Neuron (in vitro differentiated cells): Measurements from ENCODE around the gene TWNK.

Experiments used
- H2AFZ ChIP-seq: one replicate; pipeline ENCODE4 v1.6.1; 2013; ENCODE audit warnings: low read depth, mild to moderate bottlenecking, inconsistent platforms, low read length, moderate library complexity
- H3K27me3 ChIP-seq: one replicate; pipeline ENCODE4 v1.6.1; 2013; ENCODE audit warnings: low read length; ENCODE audit not compliant: insufficient read depth
- H3K36me3 ChIP-seq: one replicate; pipeline ENCODE4 v1.6.1; 2013; ENCODE audit warnings: low read length; ENCODE audit not compliant: insufficient read depth
- H3K4me1 ChIP-seq: one replicate; pipeline ENCODE4 v1.6.1; 2013; ENCODE audit warnings: low read length; ENCODE audit not compliant: insufficient read depth
- H3K4me3 ChIP-seq: 2 replicates; pipeline ENCODE4 v1.5.1; 2013; ENCODE audit warnings: mild to moderate bottlenecking, low read length, moderate library complexity
- H3K9me3 ChIP-seq: one replicate; pipeline ENCODE4 v1.6.1; 2013; ENCODE audit warnings: low read length

The TWNK gene

DNA sequence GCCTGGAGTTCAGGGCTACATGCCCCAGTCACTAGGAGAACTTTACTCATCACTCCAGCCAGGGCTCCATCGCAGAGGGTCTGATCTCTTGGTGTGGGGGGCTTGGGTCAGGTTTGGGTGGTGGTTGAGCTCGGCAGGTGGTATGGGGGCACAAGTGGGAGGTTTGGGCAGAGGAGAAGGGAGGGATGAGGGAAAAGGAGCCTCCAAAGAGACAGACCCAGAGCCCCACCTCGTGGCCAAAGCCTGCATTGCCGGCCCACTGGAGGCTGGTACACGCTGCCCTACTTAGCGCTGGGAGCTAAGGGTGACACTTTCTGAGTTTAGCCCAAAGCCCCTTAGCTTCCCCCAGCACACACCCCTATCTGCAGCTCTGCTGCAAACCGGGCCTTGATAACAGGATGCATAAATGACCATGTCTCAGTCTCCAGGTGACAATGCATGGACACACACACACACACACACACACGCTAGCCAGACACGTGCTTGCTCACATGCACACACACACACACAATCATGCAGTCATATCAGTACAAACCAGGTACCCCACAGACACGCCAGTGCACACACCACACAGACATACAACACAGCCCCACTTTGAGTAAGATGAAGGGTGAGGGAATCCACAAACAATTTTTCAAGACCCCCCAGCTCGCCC is 27.0 kb downstream of the TWNK start:
- H3K27me3 ChIP-seq: peaks cover 40% of the 10 kb centered on the region
- no peak overlapping the region for H2AFZ ChIP-seq
- H3K4me3 ChIP-seq: no peak overlapping the region
- H3K4me1 ChIP-seq: peaks cover 3% of the 10 kb centered on the region
- H3K9me3 ChIP-seq: no peaks in the 10 kb centered on the region
- no peaks in the 10 kb centered on the region for H3K36me3 ChIP-seq

DNA sequence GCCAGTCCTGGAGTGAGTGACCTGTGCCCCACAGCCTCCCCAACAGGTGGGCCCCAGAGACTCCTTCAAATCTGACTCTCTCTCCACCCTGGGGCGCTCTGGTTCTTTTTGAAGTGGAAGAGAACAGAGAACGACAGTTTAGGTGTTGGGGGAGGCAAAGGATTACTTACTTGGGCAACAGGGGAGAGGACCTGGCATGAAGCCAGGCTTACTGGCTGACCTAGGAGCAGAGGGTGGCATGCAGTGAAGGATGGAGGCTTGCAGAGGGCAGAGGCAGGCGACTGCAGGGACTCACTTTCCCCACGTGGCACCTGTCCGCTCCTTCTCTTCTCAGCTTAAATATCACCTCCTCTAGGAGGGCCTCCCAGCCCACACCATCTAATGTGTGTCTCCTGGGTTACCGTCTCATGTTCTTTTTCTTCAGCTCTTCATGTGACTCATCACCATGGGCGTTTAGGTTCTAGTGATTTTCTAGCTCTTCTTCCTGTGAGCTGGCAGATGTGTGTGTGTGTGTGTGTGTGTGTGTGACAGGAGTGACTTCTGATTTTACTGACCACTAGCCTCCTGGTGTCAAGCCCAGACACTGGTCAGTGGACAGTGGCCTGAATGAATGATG is 27.7 kb downstream of the TWNK start:
- peaks cover 3% of the 10 kb centered on the region for H3K4me1 ChIP-seq
- H3K9me3 ChIP-seq: no peaks in the 10 kb centered on the region
- H3K36me3 ChIP-seq: no peaks in the 10 kb centered on the region
- H2AFZ ChIP-seq: no peak overlapping the region
- H3K27me3 ChIP-seq: peaks cover 40% of the 10 kb centered on the region
- H3K4me3 ChIP-seq: no peak overlapping the region

DNA sequence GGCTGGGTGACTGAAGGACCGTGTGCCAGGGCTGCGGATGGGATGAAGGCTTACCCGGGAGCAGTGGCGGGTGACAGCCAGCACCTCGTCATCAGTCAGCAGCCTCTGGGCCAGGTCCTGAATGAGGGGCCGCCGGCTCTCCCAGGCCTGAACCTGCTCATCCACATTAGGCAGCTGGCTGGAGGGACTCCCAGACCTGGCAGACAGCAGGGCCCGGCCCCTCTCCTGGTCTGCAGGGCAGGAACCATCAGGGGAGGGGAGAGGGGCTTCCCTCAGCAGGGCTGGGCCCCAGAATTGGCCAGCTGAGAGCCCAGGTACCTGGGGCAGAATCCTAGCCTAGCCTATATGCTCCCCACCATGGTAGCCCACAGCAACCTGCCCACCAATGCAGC is 28.2 kb downstream of the TWNK start:
- Histone ChIP-seq H3K4me3 (no peak overlapping the region), H3K27me3 (peaks cover 40% of the 10 kb centered on the region), H3K36me3 (no peaks in the 10 kb centered on the region), H2AFZ (no peak overlapping the region), H3K9me3 (no peaks in the 10 kb centered on the region), H3K4me1 (peaks cover 3% of the 10 kb centered on the region)

DNA sequence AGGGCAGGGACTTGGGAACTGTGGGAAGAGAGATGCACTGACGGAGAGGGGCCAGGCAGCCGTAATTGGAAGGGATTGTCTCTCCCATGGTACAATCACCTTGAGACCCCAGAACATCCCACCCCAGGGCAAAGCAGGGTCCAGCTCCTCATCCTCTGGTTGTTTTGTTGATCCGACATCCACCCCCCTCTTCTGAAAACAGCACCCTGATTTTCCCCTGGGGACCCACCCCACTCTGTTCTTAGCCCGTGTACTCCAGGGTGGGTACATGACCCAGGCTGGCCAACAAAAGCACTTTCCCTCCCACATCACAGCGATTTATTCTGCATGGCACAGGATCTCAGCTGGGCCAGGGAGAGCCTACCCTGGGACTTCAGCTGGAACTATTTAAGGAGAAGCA is 29.5 kb downstream of the TWNK start:
- Histone ChIP-seq H3K4me3 (no peak overlapping the region), H3K4me1 (peaks cover 3% of the 10 kb centered on the region), H3K27me3 (peaks cover 50% of the 10 kb centered on the region), H2AFZ (no peak overlapping the region), H3K36me3 (no peaks in the 10 kb centered on the region), H3K9me3 (no peaks in the 10 kb centered on the region)

DNA sequence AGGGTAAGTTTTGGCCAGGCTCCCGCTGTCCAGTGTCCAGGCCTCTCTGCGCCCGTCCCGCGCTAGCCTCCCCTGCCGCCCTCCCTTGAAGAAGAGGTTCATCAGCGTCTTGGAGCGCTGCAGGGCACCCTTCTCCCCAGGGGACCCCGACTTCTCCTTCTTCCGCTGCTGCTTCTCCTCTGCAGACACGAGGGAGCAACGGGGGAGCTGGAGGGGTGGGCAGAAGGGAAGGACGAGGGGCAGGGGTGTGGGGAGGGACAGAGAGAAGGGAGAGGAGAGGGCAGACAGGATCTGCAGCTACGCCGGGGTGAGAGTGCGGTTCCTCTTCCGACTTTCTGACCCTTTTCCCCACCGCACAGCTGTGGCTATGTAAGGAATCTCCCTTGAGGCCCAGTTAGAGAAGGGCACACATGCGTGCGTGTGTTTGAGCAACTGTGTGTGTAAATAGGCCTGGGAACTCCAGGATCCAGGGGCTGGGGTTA is 30.8 kb downstream of the TWNK start:
- Histone ChIP-seq H2AFZ (no peak overlapping the region), H3K4me1 (peaks cover 3% of the 10 kb centered on the region), H3K4me3 (no peak overlapping the region), H3K9me3 (no peaks in the 10 kb centered on the region), H3K27me3 (peaks cover 50% of the 10 kb centered on the region), H3K36me3 (no peaks in the 10 kb centered on the region)

DNA sequence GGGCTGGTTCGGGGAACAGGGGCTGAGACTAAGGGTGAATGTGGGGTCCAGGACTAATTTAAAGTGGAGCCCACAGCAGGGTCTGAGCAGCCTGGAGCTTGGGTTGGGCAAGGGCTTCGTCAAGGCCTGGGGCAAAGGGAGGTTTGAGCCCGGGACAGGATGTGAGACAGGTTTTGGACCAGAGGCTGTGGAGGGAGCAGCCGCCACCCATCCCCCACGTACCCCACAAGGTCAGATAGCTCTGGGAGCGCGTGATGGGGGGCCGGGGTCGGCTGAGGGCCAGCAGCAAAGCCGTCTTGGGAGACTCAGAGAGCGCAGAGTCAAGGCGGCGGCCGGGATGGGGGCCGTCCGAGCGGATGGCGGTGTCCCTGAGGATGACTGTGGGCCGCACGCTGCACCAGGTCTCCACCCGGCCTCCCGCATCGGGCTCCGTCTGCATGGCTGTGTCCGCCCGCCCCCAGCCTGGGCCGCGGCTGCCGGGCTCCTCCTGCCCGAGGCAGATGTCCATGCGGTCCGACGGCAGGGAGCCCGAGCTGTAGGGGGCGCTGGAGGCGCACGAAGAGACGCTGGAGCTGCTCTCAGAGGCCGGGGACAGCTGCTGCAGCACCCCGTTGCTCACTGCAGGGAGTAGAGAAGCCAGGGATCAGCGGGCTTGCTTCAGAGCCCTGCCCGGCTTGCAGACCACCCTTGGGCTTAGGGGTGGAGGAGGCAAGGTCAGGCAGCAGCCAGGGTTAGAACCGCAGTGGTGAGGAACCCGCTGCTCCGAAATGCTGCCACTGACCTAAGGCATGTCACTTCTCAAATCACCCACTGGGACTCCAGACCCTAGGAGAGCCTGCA is 31.5 kb downstream of the TWNK start:
- H3K4me1 ChIP-seq: peaks cover 3% of the 10 kb centered on the region
- no peaks in the 10 kb centered on the region for H3K9me3 ChIP-seq
- no peak overlapping the region for H3K4me3 ChIP-seq
- no peak overlapping the region for H2AFZ ChIP-seq
- no peaks in the 10 kb centered on the region for H3K36me3 ChIP-seq
- H3K27me3 ChIP-seq: peaks cover 50% of the 10 kb centered on the region

DNA sequence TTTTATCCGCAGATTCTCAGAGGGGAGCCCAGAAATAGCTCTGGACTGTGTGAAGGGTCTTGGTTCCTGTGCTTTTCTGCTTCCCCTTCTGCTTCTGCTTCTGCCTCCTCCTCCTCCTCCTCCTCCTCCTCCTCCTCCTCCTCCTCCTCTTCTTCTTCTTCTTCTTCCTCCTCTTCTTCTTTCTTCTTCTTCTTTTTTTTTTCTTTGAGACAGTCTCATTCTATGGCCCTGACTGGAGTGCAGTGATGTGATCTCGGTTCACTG is 32.0 kb downstream of the TWNK start:
- Histone ChIP-seq H3K9me3 (no peaks in the 10 kb centered on the region), H3K27me3 (peaks cover 50% of the 10 kb centered on the region)

DNA sequence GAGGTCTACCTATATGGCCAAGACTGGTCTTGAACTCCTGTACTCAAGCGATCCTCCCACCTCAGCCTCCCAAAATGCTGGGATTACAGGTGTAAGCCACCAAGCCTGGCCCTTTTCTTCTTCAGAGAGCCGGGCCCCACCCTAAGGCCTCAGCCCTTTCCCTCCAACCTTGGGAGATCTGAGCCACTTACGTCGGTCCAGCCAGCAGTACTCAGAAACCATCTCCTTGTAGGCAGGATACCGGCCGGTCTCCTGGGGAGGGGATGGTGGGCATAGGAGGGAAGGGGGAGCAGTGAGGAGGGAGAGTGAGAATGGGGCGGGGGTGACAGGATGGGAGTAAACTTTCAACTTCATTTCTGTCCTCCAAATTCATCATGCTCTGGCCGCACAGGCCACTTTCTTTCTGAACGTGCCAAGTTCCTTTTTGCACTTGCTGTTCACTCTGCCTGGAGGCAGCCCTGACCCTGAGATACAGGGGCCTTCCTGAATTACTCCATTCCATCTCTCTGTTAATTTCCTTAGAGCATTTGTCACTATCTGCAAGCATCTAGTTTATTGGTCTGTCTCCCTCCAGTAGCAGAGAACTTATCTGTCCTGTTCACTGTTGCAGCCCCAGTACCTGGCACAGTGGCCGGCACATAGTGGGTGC is 33.2 kb downstream of the TWNK start:
- Histone ChIP-seq H3K36me3 (no peaks in the 10 kb centered on the region), H2AFZ (no peak overlapping the region), H3K9me3 (no peaks in the 10 kb centered on the region), H3K27me3 (peaks cover 44% of the 10 kb centered on the region), H3K4me3 (no peak overlapping the region), H3K4me1 (peaks cover 3% of the 10 kb centered on the region)

More for the DNA sequence above, 32.0 kb downstream of the TWNK start:
- Histone ChIP-seq H2AFZ (no peak overlapping the region), H3K36me3 (no peaks in the 10 kb centered on the region), H3K4me3 (no peak overlapping the region), H3K4me1 (peaks cover 3% of the 10 kb centered on the region)

DNA sequence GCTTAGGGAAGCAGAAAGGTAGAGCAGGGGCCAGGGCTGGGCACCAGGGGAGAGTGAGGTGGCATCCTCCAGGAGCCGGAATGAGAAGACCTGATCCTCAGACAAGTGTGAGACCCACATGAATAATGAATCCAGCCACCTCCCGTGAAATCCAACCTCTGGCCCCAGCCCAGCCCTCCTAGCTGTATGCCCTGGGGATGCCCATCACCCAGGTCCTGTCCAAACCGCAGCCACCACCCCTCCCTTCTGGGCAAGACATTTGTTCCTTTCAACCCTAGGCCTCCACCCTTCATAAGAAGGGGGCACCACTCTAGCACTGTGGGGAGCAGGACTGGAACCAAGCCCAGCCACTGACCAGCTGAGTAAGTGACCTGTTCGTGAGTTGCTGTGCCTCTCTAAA is 33.9 kb downstream of the TWNK start:
- H3K36me3 ChIP-seq: no peaks in the 10 kb centered on the region

DNA sequence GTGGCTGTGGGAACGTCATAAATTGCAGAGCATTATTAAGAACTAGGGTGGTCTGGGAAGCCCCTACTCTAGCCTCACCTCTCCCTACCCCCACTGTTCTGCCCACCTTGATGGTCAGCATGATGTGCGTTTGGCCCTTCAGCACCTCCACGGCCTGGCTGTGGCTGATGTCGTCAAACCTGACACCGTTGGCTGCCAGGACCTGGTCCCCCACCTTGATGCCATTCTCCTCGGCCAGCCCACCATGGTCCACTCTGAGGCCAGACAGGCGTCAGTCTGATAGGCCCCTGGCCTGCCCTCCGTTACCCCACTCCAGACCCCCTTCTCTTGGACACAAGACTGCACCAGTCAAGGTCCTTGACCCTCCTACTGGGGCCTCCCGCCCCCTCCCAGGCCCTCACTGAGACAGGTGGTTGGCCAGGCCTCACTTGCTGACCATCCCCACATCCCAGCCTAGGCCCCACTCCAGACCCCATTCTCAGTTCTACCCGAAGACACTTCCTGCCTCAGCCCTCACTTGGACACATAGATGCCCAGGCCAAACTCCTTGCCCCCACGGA is 34.4 kb downstream of the TWNK start:
- Histone ChIP-seq H3K27me3 (peaks cover 32% of the 10 kb centered on the region), H3K36me3 (no peaks in the 10 kb centered on the region), H2AFZ (no peak overlapping the region), H3K9me3 (no peaks in the 10 kb centered on the region), H3K4me1 (peaks cover 3% of the 10 kb centered on the region), H3K4me3 (no peak overlapping the region)

More for the DNA sequence above, 33.9 kb downstream of the TWNK start:
- Histone ChIP-seq H3K4me3 (no peak overlapping the region), H2AFZ (no peak overlapping the region), H3K9me3 (no peaks in the 10 kb centered on the region), H3K27me3 (peaks cover 37% of the 10 kb centered on the region), H3K4me1 (peaks cover 3% of the 10 kb centered on the region)

DNA sequence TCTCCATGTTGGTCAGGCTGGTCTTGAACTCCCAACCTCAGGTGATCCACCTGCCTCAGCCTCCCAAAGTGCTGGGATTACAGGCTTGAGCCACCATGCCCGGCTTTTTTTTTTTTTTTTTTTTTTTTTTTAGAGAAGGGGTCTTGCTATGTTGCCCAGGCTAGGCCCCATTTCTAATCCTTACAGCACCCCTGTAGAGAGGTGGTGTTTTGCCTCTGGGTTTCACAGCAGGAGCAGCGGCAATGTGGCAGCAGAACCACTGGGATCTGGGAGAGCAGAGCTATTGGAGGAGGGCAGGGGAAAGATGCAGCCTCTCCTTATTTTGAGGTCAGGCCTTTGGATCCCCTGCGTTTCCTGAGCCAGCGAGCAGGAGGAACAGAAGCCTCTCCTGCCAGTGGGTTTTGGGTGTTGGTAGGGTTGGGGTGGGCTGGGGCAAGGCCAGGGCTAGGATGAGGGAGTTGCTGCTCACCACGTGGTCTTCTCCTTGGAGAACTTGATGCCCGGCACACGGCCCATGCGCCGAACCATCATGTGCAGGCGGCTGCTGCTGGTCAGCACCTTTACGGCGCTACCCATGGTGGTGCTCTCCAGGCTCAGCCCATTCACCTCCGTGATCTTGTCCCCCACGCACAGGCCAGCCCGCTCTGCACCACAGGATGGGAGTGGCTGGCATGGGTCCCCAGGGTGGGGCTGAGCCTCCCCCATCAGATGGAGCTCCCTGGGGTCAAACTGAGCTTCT is 35.8 kb downstream of the TWNK start:
- Histone ChIP-seq H3K4me1 (peaks cover 3% of the 10 kb centered on the region), H3K27me3 (peaks cover 30% of the 10 kb centered on the region), H2AFZ (no peak overlapping the region), H3K9me3 (no peaks in the 10 kb centered on the region), H3K4me3 (no peak overlapping the region), H3K36me3 (no peaks in the 10 kb centered on the region)

DNA sequence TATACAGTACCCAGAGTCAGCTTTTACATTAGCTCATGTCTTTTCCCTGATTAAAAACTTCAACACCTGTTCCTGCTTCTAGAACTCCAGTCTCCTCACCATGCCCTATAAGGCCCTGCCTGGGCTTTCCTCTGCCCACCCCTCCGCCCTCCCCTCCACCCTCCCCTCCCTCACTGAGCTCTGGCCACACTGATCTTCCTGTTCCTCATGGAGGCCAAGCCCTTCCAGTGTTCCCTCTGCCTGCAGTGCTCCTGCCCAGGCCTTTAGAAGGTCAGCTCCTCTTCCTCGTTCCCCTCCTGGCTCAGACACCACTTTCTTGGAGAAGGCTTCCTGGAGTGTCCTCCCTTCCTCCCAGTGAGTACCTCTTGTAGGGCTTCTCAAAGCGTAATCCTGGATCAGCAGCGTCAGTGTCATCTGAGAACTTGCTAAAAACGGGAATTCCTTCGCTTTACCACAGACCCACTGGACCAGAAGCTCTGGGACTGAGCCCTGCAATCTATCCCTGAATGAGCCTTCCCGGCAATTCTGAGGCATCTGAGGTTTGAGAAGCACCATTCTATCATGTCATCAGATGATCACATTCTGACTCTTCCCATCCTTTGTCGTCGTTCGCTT is 39.9 kb downstream of the TWNK start:
- H3K9me3 ChIP-seq: no peaks in the 10 kb centered on the region
- H3K4me1 ChIP-seq: peaks cover 32% of the 10 kb centered on the region
- no peaks in the 10 kb centered on the region for H3K36me3 ChIP-seq
- H3K4me3 ChIP-seq: no peak overlapping the region
- no peak overlapping the region for H2AFZ ChIP-seq
- peaks cover 36% of the 10 kb centered on the region for H3K27me3 ChIP-seq
